NCI-H1930 (cell line): ENCODE results near the gene CDC73.

Source experiments
- DNase-seq, 2 experiments: peaks; one replicate each; lab custom pipeline; 2025; lab: John Stamatoyannopoulos, UW

The CDC73 gene

DNA sequence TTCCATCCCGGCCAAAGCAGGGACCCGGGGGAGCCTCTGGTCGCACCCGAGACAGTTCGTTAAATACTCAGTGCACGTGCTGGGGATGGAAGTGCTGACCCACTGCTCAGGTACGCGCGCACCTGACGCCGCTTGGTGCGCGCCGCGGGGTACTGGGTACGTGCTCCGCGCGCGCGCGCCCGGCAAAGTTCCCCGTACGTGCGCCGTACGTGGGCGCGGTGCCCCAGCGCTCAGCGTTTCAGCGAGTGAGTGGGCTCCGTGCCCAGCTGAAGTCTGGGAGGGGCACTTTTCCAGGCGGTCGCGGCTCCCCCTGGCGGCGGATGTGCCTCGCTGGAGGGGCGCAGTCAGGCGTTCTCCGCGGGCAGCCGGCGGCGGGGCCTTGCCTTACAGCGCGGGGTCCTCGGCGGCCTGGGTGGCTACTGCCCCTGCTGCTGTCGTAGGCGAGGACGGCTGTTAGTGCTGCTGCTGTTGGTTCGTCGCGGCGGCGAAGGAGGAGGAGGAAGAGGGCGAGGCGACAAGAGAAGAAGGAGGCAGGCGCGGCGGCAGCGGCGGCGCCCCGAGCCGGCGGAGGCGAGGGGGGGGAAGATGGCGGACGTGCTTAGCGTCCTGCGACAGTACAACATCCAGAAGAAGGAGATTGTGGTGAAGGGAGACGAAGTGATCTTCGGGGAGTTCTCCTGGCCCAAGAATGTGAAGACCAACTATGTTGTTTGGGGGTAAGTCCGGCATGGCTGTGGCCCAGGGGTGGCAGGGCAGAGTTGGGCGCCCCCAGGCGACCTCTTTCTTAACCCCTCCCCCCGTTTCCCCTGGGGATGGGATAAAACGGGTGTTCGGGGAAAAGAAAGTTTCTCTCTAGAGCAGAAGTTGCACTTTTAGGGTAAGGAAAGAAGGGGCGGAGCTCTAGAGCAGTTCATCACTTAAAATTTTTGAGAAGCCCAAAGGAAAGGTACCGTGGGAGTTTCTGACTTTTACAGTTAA, at the start of gene CDC73:
Gene CDC73 (plus strand): TSS at position 416 of the 978 bp plus-strand sequence. CDS start 170 bp downstream, at position 586.
- peak; percentile 93 to 96 for DNase-seq

DNA sequence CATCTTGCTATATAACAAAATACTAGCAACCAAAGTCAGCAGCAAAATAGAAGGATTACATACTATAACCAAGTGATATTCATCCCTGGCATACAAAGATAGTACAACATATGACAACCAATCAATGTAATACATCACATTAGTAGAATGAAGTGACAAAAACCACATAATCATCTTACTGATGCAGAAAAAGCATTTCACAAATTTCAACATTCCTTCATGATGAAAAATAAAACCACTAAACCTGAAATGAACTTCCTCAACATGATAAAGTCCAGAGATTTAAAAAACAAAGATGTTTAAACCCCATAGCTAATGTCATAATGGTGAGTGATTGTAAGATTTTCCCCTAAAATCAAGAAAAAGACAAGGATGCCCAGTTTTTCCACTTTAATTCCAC, 43.8 kb upstream of the CDC73 start:
- DNase-seq: no peak

DNA sequence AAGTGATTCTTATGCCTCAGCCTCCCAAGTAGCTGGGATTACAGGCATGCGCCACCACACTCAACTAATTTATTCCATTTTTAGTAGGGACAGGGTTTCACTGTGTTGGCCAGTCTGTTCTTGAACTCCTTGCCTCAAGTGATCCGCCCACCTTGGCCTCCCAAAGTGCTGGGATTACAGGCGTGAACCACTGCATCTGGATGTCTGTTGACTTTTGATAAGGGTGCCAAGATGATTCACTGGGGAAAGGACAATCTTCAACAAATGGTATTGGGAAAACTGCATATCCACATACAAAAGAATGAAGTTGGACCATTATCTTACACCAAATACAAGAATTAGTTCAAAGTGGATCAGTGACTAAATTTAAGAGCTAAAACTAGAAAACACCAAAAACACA, 42.6 kb upstream of the CDC73 start:
- DNase-seq: no peak

DNA sequence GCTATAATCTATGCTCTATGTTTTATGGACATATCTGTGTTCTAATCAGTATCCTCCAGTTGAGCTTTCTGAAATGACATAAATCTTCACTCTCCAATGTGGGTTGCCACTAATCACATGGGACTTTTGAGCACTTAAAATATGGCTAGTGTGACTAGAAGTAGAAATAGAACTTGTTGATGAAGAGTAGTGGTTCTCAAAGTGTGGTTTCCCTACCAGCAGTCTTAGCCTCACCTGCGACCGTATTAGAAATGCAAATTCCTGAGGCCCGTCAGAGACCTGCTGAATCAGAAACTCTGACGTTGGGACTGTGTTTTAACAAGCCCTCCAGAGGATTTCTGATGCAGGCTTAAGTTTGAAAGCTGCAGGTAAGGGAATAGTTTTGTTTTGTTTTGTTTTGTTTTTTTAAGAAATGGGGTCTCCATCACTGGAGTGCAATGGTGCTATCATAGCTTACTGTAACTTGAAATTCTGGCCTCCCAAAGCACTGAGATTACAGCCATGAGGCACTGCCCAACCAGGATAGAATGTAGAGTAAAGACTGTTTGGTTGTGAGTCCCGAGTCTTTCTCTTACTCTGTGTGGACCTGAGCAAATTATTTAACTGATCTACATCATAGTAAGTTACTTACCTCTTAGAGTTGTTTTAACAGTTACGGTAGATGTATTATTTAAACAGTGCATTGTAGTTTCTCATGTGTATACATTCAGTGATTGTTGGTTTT, 38.3 kb upstream of the CDC73 start:
- DNase-seq: no peak

DNA sequence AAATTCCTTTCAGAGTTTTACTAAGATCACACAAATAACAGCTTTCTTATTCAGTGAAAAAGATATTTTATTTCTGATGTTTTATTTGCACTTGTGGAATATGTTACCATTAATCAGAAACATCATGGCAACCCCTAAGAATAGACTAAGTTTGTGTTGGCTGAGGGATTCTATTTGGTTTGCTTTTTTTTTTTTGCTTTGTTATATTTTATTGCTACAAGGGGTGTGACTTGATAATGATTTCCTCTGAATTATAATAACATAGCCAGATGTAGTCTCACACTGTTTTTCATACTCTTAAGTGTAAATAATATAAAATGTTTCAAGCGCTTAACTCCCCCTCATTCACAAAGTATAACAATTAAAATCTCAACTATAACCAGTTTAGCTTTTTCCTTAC, 36.6 kb upstream of the CDC73 start:
- no peak for DNase-seq

DNA sequence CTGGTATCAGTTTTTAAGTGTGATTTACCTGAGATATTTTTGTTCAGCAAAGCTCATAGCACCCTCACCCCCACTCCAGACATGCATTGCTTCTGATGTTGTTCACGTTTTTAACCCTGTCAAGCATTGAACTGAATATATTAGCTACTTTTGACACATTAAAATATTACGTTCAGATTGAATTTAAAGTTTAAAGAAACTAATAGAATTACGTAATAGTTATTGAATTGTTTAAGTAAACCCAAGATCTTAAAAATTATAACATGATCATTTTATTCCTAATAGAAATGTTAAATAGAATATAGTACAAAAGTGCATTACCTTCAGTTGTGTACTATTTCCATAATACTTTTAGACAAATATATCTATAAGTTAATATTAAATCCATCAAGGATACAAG, 35.5 kb upstream of the CDC73 start:
- no peak for DNase-seq

DNA sequence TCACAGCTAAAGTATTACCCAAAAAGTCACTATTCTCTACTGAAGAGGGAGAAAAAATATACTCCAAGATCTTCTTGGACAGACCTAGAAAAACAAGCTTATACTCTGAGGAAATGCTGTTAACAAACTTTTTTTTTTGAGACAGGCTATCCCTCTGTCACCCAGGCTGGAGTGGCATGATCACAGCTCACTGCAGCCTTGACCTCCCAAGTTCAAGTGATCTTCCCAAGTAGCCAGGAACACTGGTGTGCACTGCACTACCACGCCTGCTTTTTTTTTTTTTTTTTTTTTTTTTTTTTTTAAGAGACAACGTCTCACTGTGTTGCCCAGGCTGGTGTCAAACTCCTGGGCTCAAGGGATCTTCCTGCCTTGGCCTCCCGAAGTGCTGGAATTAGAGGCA, 33.9 kb upstream of the CDC73 start:
- DNase-seq: no peak

DNA sequence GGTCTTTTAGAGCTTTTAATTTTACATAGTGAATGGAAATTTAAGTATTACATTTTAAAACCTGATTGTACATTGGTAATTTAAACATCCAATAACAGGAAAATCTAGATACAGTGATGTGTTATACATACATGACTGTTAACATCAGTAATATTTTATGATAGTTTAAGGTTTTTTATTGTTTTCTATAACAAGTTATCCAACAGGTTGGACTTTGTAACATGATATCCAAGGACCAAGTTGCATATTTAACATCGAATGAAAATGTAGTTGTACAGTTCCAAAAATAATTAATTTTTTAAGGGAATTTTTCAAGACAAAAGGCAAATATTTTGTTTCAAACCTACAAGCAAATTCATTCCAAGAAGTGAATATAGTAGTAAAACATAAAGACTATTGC, 31.0 kb upstream of the CDC73 start:
- DNase-seq: no peak

DNA sequence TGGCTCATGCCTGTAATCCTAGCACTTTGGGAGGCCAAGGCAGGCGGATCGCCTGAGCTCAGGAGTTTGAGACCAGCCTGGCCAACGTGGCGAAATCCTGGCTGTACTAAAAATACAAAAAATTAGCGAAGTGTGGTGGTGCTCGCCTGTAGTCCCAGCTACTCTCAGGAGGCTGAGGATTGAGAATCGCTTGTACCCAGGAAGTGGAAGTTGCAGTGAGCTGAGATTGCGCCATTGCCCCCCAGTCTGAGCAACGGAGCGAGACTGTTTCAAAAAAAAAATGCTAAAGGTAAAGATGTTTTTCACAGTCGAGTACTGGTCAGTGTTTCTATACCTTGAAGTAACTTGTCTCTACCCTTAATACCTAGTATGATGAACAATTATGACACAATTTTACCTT, 27.7 kb upstream of the CDC73 start:
- DNase-seq: no peak

DNA sequence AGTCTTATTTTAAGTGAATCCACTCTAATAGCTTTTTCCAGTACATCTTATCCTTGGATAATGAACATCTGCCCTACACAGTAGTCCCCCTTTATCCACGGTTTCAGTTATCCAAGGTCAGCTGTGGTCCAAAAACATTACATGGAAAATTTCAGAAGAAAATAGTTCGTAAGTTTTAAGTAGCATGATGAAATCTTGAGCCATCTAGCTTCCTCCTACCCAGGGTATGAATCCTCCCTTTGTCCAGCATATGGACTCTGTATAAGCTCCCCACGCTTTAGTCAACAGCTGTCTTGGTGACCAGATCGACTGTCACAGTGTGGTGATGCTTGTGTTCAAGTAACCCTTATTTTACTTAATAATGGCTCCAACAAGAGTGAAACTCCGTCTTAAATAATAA, 19.2 kb upstream of the CDC73 start:
- DNase-seq: no peak

DNA sequence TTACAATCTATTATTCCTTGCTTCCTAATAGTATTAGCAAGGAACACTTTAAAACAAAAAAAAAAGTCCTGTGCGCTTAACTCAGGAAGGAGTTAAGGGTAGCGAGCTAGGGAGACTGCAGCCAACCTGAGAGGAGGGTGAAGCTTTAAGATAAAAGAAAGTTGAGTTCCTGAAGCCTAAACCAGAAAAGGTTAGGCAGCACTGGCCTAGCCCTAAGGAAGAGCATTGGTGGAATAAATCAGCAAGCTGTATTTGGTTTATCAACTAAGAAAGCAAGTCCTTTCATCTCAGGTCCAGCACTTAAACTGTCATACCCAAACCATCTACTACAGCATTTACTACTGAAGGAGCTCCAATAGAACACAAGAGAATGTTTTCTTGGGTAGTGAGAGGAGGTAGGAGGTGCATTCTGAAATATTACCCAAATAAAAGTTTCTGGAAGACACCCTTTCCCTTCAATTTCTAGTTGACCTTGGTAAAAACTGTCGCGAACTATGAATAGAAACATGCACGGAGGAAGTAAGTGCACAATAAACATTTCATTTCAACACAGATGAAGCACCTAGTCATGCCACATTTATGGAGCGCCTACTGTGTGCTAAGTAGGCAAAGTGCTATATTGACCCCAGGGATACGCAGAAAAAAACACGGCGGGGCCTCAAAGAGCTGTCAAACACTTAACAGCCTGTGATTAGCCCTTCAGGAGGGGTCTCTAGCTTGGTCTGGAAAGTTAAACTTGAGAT, 17.9 kb upstream of the CDC73 start:
- no peak for DNase-seq

DNA sequence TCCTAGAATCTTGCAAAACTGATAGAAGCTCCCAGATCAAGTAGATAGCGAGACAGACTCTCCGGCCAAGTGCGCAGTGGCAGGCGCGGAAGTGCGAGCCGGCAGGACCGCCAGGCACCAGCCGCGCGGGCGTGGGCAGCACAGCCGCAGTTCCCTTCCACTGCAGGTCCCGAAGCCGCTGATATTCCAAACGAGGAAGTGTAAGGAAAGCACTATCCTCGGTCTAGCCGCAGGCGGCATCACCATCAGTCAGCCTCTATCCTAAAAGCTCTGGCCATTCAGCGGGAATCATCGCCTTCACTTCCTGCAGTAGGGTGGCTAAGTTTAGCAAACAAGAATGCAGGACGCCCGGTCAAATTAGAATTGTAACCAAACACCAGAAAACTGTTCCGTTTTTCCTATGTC, 17.3 kb upstream of the CDC73 start:
- DNase-seq: no peak

DNA sequence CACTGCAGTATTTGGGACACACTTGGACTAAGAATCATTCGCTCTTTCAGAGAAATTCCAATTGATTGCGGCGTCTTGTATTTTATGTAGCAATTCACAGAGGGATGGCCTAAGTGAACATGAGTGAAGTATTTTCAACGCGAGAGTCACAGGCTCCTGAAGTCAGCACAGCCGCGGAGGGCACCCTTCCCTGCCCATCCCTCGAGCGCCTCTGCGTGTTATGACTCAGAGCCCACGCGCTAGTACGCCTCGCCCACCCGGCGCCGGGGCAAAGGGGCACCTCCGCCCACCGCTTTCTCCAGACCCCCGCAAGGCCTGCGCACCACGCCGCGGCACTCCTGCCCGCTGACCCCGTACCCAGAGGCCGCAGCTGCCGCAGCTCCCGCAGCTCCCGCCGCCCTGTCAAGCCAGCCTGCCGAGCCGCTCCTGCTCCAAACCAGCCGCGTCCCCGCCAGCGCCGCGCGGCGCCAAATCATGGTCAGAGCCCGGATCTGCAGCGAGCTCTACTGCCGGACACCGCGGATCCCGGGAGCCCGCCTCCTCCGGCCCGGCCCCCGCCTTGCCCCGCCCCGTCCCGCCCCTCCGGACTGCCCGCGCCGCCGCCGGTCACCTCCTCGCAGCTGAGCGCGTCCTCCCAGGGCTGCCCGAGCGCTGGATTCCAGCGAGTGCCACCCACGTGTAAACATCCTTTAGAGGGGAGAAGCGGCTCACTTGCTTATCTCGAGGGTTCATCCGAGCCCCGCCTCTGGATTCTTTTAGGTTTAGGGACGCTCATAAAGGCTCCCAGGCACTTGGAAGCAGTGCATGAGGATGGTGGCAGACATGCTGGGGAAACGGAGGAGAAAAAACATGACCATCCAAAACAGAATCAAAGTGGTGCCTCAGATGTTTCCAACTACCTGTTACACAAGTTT, 16.7 kb upstream of the CDC73 start, which contains the start of gene GLRX2:
Gene GLRX2 (minus strand): TSS at position 508 of the 914 bp plus-strand sequence. CDS start 32 bp downstream, at position 476.
- DNase-seq: peak; percentile 67 to 78

DNA sequence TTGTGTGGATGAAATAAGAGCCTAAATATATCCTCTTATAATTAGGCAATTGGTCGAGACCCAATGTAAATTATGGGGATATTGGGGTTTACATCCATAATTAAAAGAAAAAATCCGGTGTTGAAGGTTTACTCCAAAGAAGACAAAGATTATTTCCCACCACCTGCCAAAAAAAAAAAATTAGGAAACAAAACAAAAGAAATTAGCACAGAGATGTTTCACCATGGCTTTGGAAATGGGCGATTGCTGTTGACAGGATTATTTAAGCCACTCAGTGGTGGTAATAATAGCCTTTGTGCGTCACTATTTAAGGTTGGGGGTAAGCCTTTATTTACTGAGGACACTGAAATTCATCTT, 16.0 kb upstream of the CDC73 start:
- no peak for DNase-seq

DNA sequence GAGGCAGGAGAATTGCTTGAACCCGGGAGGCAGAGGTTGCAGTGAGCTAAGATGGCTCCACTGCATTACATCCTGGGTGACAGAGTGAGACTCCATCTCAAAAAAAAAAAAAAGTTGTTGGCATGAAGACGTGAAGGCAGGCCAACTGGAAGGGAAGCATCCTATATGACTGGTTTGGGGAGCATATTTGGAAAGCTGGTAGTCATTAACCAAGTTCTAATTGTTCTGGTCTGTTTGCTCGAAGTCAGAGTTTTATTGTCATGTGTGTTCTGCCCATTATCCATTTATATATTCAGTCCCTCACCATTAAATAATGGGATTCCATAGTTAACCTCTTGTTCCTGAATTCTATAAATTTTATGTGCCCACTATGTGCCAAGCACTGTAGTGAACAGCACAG, 13.4 kb upstream of the CDC73 start:
- no peak for DNase-seq

DNA sequence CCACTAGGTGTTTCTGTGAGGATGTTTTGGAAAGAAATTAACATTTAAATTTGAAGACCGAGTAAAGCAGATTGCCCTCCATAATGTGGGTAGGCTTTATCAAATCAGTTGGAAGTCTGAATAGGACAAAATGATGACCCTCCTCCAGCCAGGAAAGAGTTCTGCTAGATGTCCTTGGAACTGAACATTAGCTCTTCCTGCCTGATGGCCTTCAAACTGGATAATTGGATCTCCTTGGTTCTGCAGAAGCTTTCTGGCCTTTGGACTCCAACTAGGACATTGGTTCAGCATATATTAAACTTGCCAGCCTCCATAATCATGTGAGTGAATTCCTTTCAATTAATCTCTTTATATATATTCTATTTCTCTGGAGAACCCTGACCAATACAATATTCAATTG, 12.2 kb upstream of the CDC73 start:
- no peak for DNase-seq

DNA sequence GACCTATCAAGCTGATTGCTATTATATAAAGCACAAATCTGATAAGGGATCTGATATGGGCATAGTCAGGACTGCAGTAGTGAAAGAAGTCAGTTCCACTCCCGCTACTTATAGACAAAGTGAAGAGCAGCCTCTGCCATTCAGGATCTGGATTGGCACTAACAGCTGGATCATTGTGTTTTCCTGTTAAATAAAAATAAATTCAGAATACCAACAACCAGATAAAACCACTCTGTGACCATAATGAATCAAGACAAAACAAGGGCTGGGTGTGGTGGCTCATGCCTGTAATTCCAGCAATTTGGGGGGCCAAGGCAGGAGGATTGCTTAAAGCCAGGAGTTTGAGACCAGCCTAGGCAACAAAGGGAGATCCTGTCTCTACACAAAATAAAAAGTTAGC, 11.6 kb upstream of the CDC73 start:
- no peak for DNase-seq

DNA sequence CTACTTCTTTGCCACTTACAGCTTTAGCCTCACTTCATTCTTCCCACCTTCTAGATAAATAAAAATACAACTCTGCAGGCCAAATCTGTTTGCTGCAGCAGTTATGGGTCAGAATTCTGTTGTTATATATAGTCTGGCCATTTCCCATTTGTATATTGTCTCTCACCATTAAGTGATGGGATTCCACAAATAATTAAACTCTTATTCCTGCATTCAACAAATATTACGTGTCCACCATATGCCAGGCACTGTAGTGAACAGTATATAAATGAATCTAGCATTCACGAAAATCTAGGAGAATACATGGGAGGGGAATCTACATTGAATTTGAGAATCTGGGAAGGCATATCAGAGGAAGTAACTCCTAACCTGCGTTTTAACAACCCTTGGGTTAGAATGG, 11.0 kb upstream of the CDC73 start:
- DNase-seq: no peak

DNA sequence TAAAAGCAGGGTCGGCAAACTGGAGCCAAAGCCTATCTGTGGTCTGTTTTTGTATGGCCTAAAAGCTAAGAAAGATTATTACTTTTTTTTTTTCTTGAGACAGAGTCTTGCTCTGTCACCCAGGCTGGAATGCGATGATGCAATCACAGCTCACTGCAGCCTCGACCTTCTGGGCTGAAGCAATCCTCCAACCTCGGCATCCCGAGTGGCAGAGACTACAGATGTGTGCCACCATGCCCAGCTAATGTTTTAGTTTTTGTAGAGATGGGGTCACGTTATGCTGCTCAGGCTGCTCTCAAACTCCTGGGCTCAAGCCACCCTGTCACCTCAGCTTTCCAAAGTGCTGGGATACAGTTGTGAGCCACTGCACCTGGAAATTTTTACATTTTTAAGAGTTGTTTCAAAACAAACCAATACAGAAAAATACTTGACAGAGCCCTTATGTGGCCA, 10.2 kb upstream of the CDC73 start:
- DNase-seq: no peak

DNA sequence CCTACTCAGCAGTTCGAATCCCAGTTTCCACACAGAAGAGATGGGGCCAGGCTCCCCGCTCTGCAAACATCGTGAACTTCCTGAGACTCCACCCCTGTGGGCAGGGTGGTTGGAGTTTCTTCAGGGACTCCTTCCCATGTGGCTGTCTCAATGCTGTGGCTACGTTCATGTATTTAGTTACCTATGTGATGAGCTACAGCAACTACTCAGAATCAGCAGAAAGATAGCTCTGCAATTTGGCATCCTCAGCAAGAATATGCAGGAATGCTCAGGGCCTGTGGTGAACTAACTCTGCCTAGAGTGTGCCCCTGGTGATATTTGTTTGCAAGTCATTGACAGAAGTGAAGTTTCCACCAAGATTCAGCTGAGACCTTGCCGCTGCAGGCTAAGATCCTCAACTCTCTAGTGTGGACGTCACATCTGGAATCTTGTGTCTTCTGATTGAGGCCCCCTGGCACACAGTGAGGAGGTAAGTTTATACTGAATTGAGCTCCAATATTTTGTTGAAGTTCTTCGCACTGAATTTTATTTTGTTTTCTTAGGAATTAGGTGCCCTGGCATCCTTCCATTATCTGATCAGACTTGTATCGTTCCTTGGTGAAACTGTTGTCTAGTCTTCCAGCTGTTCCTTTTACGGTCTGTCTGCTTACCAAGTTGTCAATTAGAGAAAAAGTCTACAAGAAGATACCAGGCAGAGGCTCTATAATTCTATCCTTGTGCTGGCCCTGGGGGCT, 8.4 kb upstream of the CDC73 start:
- no peak for DNase-seq

DNA sequence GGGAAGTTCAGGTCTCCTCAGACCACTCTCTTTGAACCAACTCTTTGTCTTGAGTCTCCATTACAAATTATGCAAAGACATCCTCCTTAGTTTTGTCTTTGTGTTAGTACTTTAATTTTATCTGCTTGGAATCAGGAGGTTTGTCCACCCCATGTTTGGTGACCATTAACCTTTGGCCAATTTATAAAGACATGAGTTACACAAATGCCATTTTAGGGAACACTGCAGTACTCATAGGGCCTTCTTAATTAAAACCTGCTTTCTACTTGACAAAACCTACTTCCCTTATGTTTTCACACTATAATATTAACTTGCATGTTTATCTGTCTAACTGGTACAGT, 7.9 kb upstream of the CDC73 start:
- DNase-seq: no peak
